Fibroblast of villous mesenchyme (primary cell): ENCODE measurements around the gene NEURL1B. TPM values are rescaled to one million over a fixed set of nuclear protein-coding genes. Genes with fewer than 3 reads are reported as not detected.

Source experiments
- DNase-seq: peaks from one replicate; pipeline ENCODE4 v3.0.0-alpha.2; 2010; ENCODE audit warnings: low read depth
- H3K4me3 ChIP-seq: 2 replicates; pipeline ENCODE4 v1.5.1; 2011; ENCODE audit warnings: low read depth, mild to moderate bottlenecking, low read length
- total RNA-seq: library from RNA; depleted of rRNA; stranded (reverse); fragments of >200 nt; gene quantifications from 2 replicates; pipeline ENCODE4 v1.2.3, GENCODE V29; 2012
- TF ChIP-seq, protein P1 (sequence below): IDR thresholded peaks from 2 replicates; pipeline ENCODE4 v1.5.1; 2012; ENCODE audit warnings: low read depth, mild to moderate bottlenecking, low read length; ENCODE audit not compliant: insufficient read depth

NEURL1B gene
- total RNA-seq, 1 donor = 4.3 TPM

- TF ChIP-seq, protein P1, sequence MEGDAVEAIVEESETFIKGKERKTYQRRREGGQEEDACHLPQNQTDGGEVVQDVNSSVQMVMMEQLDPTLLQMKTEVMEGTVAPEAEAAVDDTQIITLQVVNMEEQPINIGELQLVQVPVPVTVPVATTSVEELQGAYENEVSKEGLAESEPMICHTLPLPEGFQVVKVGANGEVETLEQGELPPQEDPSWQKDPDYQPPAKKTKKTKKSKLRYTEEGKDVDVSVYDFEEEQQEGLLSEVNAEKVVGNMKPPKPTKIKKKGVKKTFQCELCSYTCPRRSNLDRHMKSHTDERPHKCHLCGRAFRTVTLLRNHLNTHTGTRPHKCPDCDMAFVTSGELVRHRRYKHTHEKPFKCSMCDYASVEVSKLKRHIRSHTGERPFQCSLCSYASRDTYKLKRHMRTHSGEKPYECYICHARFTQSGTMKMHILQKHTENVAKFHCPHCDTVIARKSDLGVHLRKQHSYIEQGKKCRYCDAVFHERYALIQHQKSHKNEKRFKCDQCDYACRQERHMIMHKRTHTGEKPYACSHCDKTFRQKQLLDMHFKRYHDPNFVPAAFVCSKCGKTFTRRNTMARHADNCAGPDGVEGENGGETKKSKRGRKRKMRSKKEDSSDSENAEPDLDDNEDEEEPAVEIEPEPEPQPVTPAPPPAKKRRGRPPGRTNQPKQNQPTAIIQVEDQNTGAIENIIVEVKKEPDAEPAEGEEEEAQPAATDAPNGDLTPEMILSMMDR = no peak
- no peak for DNase-seq
- no peak overlapping the region for H3K4me3 ChIP-seq
Observed at GRCh38 chr5:172700365-172701290, 59.6 kb downstream of the NEURL1B start.

- TF ChIP-seq, protein P1 = no peak
- no peak for DNase-seq
- no peak overlapping the region for H3K4me3 ChIP-seq
Observed at GRCh38 chr5:172701291-172701656, 60.2 kb downstream of the NEURL1B start.

DNA sequence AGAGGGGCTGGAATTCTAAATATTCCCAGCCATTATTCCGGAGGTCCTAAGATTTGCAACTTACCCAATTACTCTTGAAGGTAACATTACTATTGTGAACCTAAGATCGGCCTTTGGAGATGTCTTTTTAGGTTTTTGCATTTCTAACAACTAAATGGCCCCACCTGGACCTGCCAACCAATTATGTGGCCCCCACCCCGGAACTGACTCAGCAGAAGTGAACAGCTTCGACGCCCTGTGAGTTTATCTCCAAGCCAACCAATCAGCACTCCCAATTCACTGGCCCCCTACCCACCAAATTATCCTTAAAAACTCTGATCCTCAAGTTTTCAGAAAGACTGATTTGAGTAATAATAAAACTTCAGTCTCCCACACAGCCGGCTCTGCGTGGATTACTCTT is 62.9 kb downstream of the NEURL1B start:
- TF ChIP-seq, protein P1 = no peak
- H3K4me3 ChIP-seq = no peak overlapping the region
- DNase-seq = no peak

DNA sequence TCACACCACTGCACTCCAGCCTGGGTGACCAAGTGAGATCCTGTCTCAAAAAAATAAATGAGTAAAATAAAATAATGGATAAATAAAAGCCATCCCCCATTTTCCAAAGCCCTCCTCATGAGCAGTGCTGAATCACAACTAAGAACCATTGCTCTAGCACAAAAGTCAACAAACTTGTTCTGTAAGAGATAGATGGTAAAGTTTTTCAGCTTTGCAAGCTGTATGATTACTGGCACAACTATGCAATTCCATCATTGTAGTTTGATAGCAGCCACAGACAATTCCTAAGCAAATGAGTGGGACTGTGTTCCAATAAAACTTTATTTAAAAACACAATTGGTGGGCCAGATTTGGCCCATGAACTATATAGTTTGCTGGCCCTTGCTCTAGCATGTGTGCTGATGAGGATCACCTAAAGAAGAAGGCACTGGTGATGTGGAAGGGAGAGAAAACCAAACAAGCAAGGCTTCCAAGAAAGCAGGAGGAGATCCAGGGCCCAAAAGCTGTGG is 64.6 kb downstream of the NEURL1B start:
- no peak for DNase-seq
- no peak overlapping the region for H3K4me3 ChIP-seq
- TF ChIP-seq, protein P1 = no peak

GRCh38 chr5:172706796-172707195 is 65.7 kb downstream of the NEURL1B start:
- H3K4me3 ChIP-seq = no peak overlapping the region
- DNase-seq = no peak
- TF ChIP-seq, protein P1 = no peak

DNA sequence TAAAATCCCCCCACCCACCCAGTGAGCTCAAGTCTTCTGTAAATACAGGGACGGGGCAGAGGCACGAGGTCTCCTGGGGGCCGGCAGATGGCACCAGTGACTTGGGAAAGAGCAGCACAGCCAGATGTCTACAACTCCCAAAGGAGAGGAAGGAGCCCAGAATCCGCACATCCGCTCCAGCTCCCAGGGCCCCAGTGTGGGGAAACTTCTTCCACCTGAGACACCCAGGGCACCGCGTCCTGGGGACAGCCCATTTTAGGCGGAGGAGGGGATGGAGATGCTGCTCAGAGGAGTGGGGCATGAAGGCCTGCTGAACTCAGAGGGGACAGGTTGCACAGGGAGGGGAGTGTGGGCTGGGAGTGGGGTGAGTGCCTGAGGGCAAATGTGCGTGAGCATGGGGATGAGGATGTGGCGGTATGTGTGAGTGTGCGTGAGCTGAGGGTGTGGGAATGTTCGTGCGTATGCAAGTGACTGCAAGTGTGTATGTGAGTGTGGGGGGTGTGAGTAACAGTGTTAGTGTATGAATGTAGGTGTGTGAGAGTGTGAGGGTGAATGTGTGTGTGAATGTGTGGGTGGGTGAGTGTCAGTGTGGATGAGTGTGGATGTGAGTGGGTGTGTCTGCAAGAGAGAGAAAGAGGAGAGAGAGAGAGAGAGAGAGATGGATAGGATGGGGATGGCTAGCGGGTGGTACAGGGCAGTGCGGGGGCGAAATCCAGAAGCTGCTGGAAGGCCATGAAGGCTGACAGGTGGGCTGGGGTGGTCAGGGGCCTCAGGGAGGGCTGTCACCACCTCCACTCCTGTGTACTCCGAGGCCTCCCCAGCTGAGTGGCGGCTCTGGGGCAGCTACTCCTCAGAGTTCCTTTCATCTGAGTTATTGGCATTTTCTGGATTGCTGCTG is 66.5 kb downstream of the NEURL1B start:
- TF ChIP-seq, protein P1 = peak; percentile 64
- DNase-seq = peak; percentile 75
- no peak overlapping the region for H3K4me3 ChIP-seq
